Measurements from ENCODE around the gene UMAD1. TPM values are rescaled to one million over a fixed set of nuclear protein-coding genes. Genes with fewer than 3 reads are reported as not detected.

UMAD1 gene
- polyA plus RNA-seq, 10 donors, result 8.6 to 12.3 (median 9.9) TPM

DNA sequence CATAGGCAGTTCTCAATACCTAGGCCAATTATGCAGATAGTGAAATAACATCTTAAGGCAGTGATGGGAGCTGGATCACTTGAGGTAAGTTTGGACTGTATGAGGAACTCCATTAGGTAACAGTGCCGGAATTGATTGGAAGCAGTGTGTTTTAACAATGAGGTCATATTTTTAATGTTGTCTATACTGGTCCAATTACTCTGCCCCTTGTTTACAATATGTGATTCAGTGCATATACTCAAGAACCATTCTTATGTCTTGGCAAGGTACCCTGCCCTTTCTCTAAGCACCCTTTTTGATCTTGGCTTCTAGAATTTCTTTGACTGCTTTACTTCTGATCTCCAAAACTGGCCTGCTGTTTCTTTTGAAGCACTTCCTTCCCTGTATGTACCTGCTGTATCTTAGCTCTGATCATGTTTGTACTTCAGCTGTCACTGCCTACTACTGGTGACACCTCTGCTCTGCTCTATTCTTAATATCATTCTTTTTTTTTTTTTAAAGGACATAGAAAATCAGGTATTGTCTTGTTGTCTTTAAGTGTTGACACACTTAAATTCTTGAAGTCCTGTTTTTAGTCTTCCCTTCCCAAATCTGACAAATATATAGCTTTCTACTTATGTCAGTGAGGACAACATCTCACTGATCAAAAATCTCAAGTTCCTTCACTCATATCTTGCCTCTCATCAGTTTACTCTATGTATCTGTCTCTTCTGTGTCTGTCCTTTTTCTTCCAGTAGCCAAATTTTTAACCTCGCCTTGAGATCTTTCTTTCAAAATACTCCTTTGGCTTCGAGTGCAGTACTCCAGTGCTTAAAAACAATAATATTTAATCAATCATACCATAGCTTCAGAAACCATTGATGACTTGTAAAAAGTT is 124.2 kb downstream of the UMAD1 start:
- DNase-seq, result no peak

DNA sequence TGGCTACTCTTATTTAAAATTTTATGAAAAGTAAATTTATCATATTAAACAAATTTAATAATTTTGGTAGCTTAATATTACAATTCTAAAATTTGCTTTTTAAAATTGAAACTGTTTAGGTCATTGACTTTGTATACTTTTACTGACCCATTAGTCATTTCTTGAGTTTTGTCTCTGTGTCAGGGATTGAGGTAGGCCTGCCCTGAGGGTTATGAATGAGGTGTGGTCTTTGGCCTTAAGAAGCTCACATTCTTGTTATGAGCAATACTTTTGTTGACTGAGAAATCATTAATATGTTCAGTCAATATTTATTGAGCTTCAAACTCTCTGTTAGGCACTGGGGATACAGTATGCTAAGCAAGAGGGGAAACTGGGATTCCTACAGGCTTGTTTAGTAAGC is 124.9 kb downstream of the UMAD1 start:
- no peak for DNase-seq

GRCh38 chr7:7766671-7767070 is 126.1 kb downstream of the UMAD1 start:
- no peak for DNase-seq

DNA sequence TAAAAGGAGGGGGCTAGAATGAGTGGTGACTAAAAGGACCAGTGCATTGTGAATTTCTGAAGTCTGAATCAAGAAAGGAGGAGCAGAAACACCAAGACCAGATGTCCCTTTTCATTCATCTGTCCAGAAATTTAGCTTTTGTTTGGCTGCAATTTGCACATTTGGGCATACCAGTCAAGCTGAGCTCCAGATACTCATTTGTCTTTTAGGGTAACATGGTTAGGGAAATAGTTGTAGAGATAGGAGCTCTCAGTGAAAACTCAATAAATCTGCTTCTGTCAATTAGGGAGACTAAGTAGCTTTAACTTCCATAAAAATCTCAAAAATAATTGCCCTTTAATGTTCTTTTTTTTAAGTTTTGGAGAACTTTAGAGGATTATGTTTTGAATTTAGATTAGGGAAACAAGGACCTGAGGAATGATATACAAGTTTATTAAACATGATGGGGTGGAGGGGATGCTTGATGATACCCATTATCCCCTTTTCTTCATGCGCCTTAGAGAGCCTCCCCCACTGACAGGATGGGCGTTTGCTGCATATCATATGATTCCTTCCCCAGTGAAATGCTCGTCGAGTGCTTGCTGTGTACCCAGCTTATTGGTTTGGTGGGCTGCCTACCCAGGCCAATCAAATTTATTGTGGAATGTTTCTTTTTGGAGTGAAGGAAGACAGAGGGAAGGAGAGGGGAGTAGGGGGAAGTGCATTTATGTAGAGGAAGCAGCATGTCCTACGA is 128.6 kb downstream of the UMAD1 start:
- DNase-seq, result no peak

GRCh38 chr7:7769710-7770627 is 129.4 kb downstream of the UMAD1 start:
- DNase-seq, result no peak

GRCh38 chr7:7771452-7771851 is 130.9 kb downstream of the UMAD1 start:
- DNase-seq, result no peak

DNA sequence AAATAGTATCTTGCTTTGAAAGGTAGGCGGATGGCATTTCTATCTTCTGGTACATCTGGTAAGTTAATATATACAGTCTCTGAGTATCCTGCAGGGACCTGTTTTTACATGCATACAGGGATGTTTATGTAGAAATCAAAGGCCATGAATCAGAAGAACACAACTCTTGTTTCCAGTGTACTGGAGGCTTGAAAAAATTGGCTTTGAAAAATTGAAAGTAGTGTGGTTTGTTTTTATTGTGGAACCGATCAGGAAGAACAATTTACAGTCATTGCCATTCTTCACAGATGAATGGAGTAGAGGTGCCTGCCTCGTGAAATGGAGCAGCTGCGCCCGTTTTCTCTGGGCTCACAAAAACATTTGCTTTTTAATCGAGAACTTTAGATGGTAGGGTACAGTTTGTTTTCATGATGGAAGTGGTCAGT is 131.9 kb downstream of the UMAD1 start:
- peak in 1 of 3 donors; percentile 39 for DNase-seq

GRCh38 chr7:7773334-7774309 is 133.1 kb downstream of the UMAD1 start:
- DNase-seq, result no peak

GRCh38 chr7:7779888-7780287 is 139.3 kb downstream of the UMAD1 start:
- no peak for DNase-seq

- no peak for DNase-seq
Measured at GRCh38 chr7:7783001-7783400, 142.4 kb downstream of the UMAD1 start.

DNA sequence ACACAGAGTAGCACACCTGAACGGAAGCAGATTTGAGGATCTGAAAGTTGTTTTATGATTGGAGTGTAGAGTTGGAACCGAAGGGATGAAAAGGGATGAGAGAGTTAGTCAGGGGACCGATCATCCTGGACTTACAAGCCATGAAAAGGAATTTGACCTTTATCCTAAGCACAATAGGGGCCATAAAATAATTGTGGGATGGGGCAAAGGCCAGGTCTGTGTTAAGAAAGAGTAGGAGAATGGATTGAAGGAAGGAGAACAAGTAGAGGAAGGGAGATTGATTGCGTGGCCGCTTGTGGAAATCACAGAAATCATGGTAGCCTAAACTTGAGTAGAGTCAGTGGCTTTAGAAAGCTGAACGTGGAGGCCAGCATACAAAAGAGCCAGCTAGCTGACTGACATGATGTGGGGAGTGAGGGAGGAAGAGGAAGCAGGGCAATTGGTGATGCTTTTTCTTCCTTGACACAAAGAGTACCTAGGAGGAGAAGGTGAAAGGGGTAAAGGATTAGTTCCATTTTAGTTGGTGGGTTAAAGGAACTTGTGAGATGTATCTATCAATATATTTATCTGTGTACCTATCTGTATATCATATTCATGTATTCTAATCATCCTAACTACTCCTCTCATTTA is 144.9 kb downstream of the UMAD1 start:
- DNase-seq, result no peak

GRCh38 chr7:7786595-7786994 is 146.0 kb downstream of the UMAD1 start:
- no peak for DNase-seq

DNA sequence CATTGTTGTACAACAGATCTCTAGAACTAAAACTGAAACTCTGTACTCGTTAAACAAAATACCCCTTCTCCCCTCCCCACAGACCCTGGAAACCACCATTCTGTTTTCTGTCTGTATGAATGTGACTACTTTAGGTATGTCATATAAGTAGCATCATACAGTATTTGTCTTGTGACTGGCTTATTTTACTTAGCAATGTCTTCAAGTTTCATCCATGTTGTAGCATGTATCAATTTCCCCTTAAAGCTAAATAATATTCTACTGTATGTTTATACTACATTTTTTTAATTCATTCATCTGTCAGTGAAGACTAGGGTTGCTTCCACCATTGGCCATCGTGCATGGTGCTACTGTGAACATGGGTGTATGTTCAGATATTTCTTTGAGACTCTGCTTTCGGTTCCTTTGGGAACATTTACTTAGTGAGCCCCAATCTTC is 149.0 kb downstream of the UMAD1 start:
- DNase-seq, result no peak

DNA sequence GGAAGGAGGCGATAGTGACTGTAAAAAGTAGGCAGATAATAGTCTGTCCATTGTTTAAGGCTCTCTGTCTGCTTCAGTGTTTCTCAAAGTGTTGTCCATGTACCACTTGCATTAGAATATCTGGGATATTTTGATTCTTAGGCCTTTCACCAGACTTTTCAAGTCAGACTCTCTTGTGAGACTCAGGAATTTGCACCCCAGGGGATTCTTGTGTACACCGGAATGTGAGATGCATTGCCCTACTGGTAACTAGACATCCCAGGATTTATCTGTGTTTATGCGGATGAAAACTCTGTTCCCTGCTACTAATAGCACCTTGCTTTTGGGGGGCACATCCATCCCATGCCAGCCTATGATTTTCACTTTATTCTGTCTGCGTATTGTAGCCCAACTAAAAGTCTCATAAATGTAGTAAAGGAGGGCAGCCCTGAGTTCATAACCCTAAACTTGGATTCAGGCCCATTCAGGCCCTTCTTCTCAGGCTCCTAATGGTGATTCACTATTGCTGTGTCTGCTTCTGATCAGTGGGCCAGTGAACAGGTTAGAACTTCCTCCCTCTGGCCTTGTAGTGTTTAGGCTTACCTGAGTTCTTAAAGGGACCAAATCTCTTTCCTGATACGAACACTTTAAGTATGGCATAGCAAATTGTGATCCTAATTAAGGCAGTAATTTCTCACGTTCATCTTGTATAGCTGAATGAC is 149.6 kb downstream of the UMAD1 start:
- DNase-seq, result no peak

- DNase-seq, result no peak
Measured at GRCh38 chr7:7791523-7791922, 151.0 kb downstream of the UMAD1 start.

DNA sequence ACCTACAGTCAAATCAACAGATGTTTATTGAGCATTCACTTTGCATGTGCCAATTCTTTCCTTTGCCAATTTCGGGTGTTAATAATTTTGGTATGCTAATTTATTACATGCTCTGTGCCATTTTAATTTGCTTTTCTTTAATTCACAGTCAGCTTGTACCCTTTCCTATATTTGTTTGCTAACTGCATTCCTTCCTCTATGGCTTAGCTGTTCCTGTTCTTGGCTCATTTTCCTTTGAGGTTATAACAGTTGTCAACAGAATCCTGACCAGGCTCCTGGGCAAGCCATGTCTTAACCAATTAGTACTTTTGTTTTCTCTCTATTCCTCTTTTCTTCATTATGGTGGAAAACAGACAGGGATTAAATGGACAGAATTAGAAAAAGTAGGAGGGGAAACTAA is 151.5 kb downstream of the UMAD1 start:
- DNase-seq, result peak in 1 of 3 donors; percentile 9

DNA sequence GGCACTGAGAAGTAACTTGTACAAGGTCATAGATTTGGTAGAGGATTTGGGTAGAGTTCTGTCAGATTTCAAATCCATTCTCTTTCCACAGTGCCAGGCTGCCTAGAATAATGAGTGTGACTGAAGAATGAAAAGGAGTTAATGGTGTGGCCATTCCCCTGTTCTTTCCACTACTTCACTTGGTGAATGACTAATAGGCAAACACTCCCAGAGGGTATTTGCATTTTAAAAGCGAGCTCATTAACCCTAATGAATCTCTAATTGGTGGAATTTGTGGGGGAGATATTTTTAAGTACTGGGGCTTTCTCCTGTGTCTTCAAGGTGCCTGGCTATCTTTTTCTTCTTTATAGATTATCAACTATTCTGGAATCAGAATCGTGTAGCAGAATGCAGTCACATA is 152.7 kb downstream of the UMAD1 start:
- DNase-seq, result no peak

DNA sequence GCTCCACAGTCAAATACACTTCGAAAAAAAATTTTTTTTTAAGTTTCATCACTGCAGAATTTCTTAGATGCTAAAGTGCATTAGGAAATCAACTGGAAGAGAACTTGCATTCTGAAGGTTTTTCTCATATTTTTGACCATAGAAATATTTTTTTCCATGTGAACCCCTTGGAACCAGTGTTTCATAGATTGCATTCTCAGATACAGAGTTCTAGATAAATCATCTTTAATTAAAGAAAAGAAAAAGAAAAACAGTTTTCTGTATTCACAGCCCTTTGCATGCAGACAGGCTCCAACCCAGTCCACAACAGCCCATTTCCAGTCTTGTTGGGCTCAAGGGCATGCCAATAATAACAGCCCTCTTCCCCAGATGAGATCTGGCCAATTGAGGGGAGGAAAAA is 153.4 kb downstream of the UMAD1 start:
- DNase-seq, result no peak

GRCh38 chr7:7795203-7795602 is 154.7 kb downstream of the UMAD1 start:
- DNase-seq, result no peak
